IPS-18c (cell line): Measurements from ENCODE around the gene RRAS.

ENCODE experiments used
- H3K4me3 ChIP-seq: 2 replicates; pipeline ENCODE4 v1.7.0; 2013; ENCODE audit warnings: low read depth, mild to moderate bottlenecking, low read length, moderate library complexity; ENCODE audit not compliant: insufficient read depth
- H3K9me3 ChIP-seq: one replicate; pipeline ENCODE4 v1.6.1; 2013; ENCODE audit warnings: mild to moderate bottlenecking, low read length, moderate library complexity; ENCODE audit not compliant: control insufficient read depth, insufficient read depth

Gene RRAS

DNA sequence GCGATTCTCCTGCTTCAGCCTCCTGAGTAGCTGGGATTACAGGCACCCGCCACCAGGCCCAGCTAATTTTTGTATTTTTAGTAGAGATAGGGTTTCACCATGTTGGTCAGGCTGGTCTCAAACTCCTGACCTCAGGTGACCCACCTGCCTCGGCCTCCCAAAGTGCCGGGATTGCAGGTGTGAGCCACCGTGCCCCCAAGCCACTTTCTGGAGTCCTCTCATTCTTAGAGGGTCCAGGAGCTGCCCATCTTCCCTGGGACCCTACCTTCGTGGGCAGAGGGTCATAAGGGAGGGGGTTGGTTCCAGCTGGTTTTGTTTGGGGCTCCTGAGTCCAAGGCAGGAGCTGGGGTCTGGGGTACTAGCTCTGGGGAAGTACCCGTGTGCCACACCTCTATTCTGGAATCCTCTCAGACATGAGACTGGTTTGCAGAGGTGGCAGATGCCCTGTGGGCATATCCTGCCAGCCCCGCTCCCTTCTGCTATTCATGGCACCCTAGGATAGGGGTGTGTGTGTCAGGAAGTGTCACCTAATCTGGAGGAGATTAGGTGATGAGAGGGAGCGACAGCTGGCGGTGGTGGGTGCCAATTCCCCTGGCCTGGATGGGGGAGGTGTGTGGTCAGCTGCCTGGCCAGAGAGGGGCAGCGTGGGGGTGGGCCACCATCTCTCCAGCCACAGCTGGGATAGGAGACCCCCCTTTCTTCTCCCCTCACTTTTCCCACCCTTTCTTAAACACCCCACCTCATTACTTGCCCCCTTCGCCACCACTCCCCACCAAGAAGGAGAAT is 39.2 kb upstream of the RRAS start:
- H3K4me3 ChIP-seq, result no peak overlapping the region
- peaks cover 2% of the 10 kb centered on the region for H3K9me3 ChIP-seq

DNA sequence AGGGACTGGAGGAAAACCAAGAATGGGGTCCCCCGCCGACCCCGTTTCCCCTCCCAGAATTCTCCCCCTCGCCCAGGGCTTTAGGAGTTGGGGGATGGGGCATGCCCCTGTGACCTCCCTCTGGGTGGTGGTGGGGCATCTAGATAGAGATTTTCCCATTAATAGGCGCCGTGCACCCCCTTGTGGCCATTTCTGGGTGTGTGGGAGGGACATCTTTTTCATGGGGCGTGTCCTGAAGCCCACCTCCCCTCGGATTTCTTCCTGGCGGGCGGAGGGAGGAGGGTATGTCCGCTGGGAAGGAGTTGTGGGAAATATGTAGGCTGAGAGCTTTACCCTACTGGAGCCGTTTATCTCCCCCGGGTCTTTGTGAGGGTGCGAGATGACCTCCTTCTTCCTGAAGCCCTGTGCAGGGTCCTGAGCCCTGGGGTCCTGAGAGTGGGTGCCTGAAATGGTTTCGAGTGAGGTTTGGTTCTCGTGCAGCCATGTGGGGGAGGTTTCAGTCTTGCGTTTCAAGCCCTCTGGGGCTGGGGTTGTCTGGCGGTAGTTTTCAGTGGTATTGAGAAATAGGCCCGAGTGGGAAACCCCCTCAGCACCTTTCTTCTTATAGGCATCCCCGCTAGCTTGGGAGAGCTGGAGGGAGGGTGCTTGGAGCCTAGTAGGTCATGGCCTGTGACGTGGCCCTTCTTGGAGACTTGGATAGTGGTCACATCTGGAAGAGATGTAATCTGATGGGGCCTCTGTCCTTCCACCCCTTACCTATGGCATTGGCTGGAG is 38.1 kb upstream of the RRAS start:
- Histone ChIP-seq H3K4me3 (peak overlapping the region; percentile 96), H3K9me3 (peaks cover 2% of the 10 kb centered on the region)

DNA sequence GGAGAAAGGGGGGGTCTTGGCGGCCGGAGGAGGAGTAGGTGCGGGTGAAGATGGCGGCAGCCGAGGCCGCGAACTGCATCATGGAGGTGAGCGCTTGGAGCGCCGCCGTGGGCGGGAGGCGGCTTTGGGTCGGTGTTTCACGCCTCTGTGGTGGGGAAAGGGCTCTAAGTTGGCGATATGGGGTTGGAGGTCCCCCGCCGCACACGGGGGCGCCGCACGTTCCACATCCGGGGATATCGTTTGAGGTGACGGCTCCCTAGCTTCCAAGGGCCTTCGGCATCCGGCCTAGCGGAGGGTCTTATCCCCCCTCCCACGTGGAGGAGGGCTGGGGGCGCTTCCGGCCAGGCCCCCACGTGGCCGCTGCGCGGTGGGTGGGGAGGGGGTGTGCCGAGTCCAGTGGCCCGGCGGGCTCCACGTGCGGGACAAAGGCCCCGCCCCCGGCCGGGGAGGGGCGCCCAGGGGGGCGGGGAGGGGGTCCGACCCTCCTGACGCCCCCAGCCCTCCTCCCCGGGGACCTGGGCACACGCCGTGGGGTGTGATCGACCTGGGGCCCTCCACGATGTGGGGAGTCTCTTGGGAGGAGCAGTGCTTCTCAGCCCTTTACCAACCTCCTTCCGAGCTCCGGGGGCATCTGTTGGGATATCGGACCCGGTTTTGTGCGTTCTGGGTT is 37.4 kb upstream of the RRAS start, which contains the start of gene PRMT1:
Gene PRMT1 (plus strand): TSS at position 41 of the 670 bp plus-strand sequence. CDS start 10 bp downstream, at position 51.
- Histone ChIP-seq H3K9me3 (peaks cover 2% of the 10 kb centered on the region), H3K4me3 (peak within 1 kb of the TSS; percentile 96)

DNA sequence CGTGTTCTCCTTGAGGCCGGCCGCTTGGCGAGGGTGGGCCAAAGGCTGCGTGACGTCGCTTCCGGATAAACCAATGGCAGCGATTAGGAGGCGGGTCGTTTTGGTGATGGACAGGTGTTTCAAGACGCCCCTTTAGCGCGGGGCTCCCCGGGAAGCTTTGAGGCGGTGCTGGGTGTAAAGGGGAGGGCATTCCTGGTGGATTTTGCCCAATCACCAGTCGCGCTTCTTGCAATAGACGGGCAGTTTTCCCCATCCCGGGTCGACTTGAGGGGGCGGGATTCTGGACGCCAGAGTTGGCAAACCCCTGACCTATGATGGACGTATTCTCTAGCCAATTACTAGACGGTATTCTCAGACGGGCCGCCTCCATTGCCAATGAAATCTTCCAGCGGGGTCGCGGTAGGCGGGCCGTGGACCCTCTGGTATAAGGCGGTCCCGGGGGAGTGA is 36.9 kb upstream of the RRAS start:
- H3K9me3 ChIP-seq, result peaks cover 2% of the 10 kb centered on the region
- peak overlapping the region; percentile 96 for H3K4me3 ChIP-seq

DNA sequence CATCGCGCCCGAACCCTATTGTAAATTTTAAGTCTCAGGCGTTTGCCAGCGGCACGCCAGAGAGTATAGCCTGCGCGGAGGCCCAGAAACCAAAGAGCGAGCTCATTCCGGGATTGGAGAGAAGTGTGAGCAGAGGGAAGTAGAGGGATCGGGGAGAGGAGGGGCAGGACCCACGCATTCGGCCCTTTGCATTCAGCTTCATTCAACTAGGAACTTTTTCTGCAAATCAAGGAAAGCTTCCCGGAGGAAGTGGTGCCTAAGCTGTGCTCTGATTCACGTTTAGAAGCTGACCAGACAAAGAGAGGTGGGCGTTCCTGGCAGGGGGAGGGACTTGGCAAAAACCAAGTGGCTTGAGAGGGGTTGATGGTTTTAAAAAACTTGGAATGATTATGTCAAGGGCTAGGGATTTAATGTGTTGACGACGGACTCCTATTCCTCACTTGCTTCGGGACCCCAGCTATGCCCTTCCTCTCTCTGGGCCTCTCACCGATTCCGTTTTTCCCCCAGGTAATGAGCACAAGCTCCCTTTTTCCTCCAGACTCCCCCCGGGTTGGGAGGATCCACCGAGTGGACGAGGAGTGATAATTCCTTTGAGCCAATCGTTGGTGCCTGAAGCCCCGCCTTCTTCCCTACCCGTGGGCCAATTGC is 36.3 kb upstream of the RRAS start:
- Histone ChIP-seq H3K9me3 (peaks cover 2% of the 10 kb centered on the region), H3K4me3 (peak overlapping the region; percentile 65; the same call in 1 of the 2 replicates)

DNA sequence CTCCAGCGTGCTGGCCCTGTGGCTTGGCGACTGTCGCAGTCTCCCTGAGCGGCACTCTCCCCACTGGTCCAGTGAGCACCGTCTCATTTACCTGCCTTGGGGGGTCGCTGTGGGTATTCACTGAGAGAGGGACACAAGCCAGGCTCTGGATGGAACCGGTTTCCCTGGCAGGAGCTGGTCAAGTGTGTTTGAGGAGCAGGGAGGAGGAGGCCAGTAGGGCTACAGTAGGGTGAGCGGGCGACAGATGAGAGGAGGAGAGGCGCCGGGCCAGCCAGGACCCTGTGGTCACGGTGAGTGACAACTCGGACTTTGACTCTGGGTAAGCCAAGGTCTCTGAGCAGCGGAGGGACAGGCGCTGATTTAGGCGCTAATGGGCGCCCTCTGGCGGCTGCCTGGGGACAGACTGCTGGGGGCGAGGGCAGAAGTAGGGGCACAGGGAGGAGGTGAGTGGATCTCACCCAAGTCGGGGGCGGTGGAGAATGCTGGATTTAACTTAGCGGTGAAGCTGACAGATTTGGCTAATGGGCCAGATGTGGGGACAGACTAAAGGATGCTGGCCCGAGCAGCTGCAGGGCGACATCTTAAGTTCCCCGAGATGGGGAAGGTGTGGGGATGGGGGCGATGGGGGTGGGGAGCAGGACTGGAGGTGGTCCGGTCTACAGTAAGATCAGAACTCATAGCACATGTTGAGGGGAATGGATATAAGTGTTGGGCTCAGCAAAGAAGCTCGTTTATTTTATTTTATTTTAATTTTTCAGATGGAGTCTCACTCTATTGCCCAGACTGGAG is 32.4 kb upstream of the RRAS start:
- no peak overlapping the region; the same call in 1 of the 2 replicates for H3K4me3 ChIP-seq
- H3K9me3 ChIP-seq, result peaks cover 1% of the 10 kb centered on the region

DNA sequence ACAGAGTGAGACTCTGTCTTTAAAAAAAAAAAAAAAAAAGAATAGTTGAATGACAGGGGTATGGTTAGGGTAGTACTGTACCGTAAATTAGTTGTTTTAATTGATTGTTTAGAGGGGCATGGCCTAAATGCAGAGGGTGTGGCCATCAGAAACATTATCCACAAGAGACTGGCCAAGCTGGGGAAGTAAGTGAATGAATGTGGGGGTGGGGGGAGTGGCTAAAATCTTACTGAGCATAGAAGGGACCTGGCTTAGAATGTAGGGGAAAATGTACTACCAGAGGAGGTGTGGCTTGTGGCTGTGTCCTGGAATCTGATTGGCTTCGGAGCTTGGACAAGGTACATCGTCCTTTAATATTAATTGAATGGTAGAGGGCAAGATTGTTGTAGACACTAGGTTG is 29.6 kb upstream of the RRAS start:
- Histone ChIP-seq H3K9me3 (no peaks in the 10 kb centered on the region), H3K4me3 (no peak overlapping the region)

DNA sequence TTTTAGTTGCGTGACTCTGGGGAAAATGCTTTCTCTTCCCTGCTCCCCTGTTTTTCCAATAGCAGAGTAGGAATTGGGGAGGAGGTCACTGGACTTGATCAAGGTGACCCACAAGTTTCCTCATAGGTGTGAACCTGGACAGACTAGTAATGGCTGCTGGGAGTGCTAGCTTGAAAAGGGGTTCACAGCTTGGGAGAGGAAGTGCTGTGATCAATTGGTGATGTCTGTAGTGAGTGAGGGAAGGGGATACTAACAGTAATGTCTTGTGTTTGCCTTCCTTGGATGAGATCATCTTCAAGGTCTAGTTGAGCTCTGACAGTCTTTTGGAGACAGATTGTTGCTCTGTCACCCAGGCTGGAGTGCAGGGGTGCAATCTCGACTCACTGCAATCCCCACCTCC is 27.5 kb upstream of the RRAS start:
- Histone ChIP-seq H3K9me3 (no peaks in the 10 kb centered on the region), H3K4me3 (no peak overlapping the region)

DNA sequence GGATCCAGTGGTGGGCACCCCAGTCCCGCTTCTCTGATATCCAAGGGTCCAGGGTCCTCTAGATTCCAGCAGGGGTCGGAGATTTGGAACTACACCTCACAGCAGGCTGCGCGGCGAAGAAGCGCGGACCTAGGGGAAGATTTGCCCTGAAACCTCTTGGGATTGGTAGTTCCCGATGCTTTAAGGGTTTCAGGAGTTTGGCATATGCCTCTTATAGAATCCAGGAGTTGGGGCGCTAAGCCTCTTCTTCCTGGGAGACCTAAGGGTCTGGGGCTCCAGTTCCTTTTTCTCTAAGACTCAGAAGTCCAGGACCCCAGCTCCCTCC is 26.1 kb upstream of the RRAS start:
- H3K9me3 ChIP-seq, result no peaks in the 10 kb centered on the region
- peak overlapping the region; percentile 83 for H3K4me3 ChIP-seq

DNA sequence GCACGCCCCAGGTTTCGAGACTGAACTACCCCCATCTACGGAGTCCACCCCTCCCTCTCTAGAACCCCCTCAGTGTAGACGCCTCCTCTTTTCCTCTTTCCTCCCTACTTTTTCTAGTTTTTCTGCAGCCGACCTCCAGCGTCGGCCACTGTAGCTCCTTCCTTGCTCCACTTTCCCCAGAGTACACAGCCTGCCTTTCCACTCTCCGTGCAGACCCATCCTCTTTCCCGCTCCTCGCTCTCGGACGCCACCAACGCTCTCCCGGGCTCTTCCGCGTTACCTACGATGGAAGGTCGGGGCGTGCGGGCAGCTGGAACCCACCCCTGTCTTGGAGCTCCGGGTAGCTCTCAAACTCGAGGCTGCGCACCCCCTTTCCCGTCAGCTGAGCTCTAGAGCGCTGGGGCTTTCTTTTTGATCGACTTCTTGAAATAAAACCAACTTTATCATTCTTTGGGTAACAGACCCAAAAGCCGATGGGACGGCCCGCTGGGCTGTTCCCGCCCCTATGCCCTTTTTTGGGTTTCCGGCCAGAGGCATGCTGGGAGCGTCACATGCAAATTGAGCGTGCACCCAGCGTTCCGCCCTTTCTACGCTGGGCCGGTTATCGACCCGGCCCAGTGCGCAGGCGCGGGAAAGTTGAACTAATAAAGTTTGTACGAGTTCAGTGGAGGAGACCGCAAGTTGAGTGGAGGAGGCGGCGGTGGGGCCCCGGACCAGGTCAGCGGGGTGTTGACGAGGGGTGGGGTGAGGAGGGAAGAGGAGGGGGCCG is 25.6 kb upstream of the RRAS start, which contains the start of the genes BCL2L12 and IRF3:
Gene BCL2L12 (plus strand): TSS at position 583 of the 769 bp plus-strand sequence. CDS start 760 bp downstream, outside the sequence.
Gene IRF3 (minus strand): TSS at position 507 of the 769 bp plus-strand sequence. CDS start 1,019 bp downstream, outside the sequence.
- Histone ChIP-seq H3K4me3 (peak within 1 kb of the TSS; percentile 83), H3K9me3 (no peaks in the 10 kb centered on the region)

DNA sequence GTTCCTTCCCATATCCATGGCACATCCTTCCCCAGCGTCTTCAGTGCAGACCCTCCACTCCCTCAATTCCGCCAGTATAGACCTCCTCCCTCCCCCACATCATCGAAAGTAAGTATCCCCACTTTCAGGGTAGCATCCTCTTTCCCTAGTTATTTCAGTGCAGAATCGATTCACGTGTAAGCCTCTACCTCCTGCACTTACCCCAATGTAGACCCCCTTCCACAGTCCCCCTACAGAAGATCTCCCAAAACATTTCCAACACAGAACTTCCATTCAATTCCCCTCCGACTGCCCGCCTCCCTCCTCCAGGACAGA is 25.1 kb upstream of the RRAS start:
- H3K9me3 ChIP-seq, result no peaks in the 10 kb centered on the region
- peak overlapping the region; percentile 83 for H3K4me3 ChIP-seq

DNA sequence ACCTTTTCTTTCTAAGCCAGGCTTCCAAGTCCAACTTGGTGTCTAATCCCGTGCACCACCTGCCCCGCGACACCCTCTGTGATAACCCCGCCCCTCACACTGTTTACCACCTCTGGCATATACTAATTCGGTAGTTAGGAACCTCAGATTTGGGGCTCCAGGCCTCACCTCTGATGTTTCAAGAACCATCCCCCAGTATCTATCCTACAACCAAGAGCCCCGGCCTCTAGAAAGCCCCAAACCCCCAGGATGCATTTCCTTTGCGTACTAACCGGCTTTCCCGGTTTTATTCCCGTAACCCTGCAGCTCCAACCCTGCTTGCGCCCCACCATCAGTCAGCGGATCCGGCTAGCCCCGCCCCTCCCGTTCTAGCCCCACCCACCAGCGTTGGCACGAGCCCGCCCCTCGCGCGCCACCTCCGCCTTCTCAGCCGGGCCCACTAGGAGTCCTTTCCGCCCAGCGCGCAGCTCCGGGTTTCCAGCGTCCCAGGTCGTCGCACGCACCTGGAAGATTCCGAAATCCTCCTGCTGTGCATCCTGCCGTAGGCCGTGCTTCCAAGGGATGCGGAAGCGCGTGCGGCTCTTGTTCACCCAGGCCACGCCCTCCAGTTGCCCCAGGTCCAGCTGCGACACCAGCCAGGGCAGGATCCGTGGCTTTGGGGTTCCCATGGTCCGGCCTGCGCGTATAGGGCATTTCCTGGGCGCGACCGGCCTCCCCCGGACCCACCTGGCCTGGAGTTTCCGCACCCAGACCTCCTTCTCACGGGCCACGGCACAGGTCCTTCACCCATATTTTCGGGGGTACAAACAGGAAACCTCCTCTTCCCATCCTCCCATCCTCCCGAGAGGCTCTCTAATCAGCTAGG is 24.5 kb upstream of the RRAS start:
- peak overlapping the region; percentile 83 for H3K4me3 ChIP-seq
- no peaks in the 10 kb centered on the region for H3K9me3 ChIP-seq

DNA sequence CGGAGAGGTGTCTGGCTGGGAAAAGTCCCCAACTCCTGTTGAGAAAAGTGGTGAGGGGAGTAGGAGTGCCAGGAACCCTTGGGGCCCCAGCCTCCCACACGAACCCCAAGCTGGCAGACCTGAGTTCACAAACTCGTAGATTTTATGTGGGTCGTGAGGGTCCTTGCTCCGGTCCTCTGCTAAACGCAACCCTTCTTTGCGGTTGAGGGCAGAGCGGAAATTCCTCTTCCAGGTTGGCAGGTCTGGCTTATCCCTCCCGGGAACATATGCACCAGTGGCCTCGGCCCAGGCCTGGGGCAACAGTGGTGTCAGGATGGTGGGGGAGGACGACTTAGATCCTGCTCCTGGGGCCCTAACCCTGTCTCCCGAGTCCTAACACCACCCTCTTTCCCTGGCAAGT is 23.3 kb upstream of the RRAS start:
- Histone ChIP-seq H3K9me3 (no peaks in the 10 kb centered on the region), H3K4me3 (no peak overlapping the region)

DNA sequence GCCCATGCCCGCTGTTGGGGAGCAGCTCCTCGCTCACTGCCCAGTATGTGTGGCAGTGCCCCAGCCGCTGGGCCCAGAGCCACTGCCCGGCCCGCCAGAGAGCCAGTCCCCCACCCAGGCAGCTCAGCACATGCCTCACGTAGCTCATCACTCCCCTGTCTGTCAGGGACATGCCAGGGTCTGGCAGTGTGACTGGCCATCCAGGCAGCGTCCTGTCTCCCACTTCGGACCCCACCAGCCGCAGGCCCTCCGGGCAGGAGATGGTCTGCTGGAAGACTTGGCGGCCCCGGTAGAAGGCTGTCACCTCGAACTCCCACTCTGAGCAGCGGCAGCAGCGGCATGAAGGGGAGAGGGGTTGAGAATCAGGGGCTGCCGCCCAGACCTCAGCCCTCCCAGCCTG is 22.1 kb upstream of the RRAS start:
- Histone ChIP-seq H3K4me3 (no peak overlapping the region), H3K9me3 (no peaks in the 10 kb centered on the region)

DNA sequence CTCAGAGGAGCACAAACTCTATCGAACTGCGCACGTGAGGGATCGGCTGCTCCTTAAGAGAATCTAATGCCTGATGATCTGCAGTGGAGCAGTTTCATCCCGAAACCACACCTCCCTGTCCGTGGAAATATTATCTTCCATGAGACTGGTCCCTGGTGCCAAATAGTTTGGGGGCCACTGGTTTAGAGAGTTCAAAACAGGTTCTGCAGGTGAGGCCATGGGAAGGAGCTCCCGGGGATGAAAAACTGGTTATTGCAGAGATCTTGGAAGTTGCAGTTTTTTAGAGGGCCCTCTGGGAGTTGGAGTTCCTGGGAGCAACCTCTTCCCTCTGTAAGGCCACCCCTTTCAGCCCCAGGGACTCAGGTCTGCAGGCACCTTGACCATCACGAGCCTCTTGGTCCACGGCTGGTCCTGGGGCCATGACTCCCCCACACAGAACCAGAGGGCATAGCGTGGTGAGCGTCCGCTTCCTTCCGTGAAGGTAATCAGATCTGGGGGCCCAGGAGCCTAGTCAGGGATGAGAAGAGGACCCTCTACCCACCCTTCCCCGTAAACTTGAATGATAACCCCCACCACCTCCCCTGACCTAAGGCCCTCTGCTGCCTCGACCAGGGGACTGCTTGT is 20.5 kb upstream of the RRAS start:
- Histone ChIP-seq H3K9me3 (no peaks in the 10 kb centered on the region), H3K4me3 (no peak overlapping the region)
